ENCODE results near the gene PDE6B. TPM values are rescaled to one million over a fixed set of nuclear protein-coding genes. Genes with fewer than 3 reads are reported as not detected.

PDE6B gene
- total RNA-seq, 1 experiment from 2014 or later: 0.10 TPM

DNA sequence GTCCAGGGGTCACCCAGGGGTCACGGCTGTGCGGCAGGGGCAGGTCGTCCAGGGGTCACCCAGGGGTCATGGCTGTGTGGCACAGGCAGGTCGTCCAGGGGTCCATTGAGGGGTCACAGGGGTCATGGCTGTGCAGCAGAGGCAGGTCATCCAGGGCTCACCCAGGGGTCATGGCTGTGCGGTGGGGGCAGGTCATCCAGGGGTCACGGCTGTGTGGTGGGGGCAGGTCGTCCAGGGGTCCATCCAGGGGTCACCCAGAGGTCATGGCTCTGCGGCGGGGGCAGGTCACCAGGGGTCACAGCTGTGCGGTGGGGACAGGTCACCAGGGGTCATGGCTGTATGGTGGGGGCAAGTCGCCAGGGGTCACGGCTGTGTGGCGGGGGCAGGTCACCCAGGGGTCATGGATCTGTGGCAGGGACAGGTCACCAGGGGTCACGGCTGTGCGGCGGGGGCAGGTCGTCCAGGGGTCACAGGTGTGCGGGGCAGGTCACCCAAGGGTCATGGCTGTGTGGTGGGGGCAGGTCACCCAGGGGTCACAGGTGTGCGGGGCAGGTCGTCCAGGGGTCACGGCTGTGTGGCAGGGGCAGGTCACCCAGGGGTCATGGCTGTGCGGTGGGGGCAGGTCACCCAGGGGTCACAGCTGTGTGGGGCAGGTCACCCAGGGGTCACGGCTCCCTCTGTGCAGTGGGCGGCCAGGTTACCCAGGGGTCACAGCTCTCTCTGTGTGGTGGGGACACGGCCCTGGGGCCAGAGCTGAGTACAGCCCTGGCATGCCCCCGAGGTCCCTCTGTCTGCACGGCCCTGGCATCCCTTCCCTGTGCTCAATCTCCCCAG is 32.7 kb downstream of the PDE6B start:
- DNase-seq: no peak
- H3K4me3 ChIP-seq: no peak overlapping the region
- H3K27me3 ChIP-seq: no peaks in the 10 kb centered on the region
- H3K36me3 ChIP-seq: no peaks in the 10 kb centered on the region
- H3K9me3 ChIP-seq: no peaks in the 10 kb centered on the region

DNA sequence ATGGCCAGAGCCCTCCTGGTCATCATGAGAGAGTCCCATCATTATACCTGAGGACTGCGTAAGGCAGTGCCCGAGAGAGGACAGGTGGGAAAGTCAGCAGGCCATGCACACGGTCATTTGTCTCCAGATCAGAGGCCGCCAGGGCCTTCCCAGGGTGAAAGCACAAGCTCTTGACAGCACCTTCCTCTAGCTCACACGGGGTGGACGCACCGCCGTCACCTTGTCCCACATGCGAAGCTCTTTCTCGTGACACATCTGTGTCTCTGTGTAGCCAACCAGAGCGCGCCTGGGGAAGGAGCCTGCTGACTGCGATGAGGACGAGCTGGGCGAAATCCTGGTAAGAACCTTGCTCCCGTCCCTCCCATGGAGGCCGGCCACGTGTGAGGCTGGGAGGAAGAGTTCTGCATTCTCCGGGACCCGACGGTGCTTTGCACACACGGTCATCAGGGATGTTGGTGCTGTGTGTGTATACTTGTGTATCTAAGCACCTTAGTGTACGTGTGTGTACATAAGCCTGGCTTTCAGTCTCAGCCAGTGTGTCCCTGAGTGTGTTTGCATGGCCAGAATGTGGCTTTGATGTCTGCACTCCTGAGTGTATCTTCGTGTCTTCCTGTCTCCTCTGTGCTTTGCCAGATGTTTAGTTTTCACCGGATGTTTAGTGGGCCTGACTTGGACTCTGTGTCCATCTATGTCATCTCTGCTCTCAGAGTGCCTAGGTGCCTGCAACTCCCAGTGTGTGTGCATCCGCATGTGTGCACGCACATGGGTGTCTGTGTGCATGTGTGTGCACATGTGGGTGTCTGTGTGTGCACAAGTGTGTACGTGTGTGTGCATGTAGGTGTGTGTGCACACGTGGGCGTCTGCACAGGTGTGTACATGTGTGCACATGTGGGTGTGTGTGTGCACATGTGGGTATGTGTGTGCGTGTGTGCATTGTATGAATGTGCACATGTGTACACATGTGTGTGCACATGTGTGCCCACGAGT is 33.6 kb downstream of the PDE6B start:
- Histone ChIP-seq H3K27me3 (no peaks in the 10 kb centered on the region), H3K4me3 (no peak overlapping the region), H3K9me3 (no peaks in the 10 kb centered on the region)

DNA sequence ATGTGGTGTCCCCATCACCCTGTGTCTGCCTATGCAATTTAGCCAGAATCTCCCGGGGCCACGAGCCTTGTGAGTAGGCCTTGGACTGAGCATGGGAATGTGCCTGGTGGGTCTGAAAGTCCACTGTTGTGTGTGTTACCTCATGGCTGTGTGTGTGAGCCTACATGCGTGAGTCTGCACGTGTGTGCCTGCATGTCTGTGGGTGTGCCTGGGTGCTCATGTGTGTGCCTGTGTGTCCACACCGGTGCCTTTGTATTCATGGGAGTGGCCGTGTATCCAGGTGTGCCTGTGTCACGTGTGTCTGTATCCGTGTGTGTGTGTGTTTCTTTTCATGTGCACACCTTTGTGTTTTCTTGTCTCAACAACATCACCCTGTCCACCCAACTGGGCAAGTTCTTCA is 34.5 kb downstream of the PDE6B start:
- no peak for DNase-seq
- H3K27me3 ChIP-seq: no peaks in the 10 kb centered on the region
- H3K9me3 ChIP-seq: no peaks in the 10 kb centered on the region
- no peaks in the 10 kb centered on the region for H3K36me3 ChIP-seq
- no peak overlapping the region for H3K4me3 ChIP-seq

More for the DNA sequence above, 33.6 kb downstream of the PDE6B start:
- H3K36me3 ChIP-seq: no peaks in the 10 kb centered on the region
- DNase-seq: no peak

DNA sequence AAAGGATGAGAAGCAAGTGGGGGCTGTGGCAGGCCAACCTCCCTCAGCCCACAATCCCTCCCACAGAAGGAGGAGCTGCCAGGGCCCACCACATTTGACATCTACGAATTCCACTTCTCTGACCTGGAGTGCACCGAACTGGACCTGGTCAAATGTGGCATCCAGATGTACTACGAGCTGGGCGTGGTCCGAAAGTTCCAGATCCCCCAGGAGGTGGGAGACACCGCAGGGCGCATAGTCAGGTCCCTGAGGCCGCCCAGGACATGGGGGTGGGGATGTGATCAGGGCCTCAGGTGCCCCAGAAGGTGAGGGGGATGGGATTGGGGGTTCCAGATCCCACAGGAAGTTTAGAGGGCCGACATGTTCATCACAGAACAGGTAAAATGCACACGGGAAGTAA is 35.0 kb downstream of the PDE6B start:
- DNase-seq: no peak

DNA sequence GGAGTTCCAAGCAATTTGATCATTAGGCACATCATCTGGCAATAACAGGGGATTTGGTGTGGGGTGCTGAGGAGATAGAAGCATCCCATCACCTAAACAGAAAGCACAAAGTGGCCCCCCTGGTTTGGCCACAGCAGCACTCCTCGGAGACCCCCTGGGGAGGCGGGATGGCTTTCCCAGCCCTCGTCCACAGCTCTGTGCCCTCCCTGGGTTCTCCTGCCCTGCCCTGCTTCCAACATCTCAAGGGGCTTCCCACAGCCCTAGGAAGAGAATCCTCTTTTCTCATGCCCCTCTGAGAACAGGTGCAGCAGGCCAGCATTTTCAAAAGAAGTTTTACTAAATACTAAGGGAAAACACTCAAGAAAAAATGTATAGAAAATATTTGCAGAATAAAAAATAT is 35.9 kb downstream of the PDE6B start:
- Histone ChIP-seq H3K9me3 (no peaks in the 10 kb centered on the region), H3K4me3 (no peak overlapping the region)

More for the DNA sequence above, 35.0 kb downstream of the PDE6B start:
- no peaks in the 10 kb centered on the region for H3K9me3 ChIP-seq
- H3K27me3 ChIP-seq: no peaks in the 10 kb centered on the region
- no peak overlapping the region for H3K4me3 ChIP-seq
- no peaks in the 10 kb centered on the region for H3K36me3 ChIP-seq

DNA sequence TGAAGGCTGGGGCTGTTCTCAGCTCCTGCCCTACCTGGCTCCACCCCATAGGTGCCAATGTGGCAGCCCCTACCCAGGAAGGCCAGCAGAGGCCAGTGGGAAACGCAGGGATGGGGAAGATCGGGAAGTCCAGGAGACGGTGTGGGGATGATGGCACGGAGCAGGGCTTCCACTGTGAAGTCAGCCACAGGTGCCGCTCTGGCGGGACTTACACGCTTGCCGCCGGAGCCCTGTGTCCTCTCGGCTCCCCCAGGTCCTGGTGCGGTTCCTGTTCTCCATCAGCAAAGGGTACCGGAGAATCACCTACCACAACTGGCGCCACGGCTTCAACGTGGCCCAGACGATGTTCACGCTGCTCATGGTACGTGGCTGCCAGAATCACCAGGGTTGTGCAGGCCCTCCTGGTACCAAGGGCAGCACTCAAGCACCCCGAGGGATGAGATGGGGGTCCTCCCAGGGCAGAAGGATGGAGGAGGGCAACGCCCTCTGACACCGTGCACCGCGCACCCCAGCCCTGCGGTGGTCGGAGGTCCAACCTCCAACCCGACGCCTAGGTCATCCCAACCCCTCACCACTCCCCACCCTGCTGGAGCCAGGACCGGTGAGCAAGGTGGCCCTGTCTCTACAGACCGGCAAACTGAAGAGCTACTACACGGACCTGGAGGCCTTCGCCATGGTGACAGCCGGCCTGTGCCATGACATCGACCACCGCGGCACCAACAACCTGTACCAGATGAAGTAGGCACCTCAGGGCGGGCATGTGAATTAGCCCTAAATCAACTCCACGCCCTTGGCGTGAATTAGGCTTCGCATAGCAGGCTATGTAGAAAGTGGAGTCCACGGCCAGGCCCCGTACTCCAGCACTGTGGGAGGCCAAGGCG is 36.7 kb downstream of the PDE6B start:
- no peaks in the 10 kb centered on the region for H3K27me3 ChIP-seq

More for the DNA sequence above, 35.9 kb downstream of the PDE6B start:
- no peak for DNase-seq
- Histone ChIP-seq H3K27me3 (no peaks in the 10 kb centered on the region), H3K36me3 (no peaks in the 10 kb centered on the region)

DNA sequence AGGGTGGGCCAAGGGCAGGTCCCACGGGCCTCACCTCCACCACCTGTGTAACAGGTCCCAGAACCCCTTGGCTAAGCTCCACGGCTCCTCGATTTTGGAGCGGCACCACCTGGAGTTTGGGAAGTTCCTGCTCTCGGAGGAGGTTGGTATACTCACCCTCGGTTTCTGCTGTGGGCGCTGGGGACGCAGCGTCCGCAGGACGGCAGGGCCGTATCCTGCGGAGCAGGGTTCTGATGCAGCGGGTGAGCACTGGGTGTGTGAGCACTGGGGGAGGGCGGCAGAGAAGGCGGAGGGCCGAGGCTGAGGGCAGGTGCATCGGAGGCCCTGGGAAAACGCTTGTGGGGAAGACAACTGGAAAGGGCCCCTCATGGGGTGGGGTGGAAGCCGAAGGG is 37.7 kb downstream of the PDE6B start:
- no peaks in the 10 kb centered on the region for H3K9me3 ChIP-seq
- no peak overlapping the region for H3K4me3 ChIP-seq
- H3K27me3 ChIP-seq: no peaks in the 10 kb centered on the region
- H3K36me3 ChIP-seq: no peaks in the 10 kb centered on the region
- no peak for DNase-seq

More for the DNA sequence above, 36.7 kb downstream of the PDE6B start:
- no peak for DNase-seq
- H3K4me3 ChIP-seq: no peak overlapping the region
- no peaks in the 10 kb centered on the region for H3K36me3 ChIP-seq
- no peaks in the 10 kb centered on the region for H3K9me3 ChIP-seq

DNA sequence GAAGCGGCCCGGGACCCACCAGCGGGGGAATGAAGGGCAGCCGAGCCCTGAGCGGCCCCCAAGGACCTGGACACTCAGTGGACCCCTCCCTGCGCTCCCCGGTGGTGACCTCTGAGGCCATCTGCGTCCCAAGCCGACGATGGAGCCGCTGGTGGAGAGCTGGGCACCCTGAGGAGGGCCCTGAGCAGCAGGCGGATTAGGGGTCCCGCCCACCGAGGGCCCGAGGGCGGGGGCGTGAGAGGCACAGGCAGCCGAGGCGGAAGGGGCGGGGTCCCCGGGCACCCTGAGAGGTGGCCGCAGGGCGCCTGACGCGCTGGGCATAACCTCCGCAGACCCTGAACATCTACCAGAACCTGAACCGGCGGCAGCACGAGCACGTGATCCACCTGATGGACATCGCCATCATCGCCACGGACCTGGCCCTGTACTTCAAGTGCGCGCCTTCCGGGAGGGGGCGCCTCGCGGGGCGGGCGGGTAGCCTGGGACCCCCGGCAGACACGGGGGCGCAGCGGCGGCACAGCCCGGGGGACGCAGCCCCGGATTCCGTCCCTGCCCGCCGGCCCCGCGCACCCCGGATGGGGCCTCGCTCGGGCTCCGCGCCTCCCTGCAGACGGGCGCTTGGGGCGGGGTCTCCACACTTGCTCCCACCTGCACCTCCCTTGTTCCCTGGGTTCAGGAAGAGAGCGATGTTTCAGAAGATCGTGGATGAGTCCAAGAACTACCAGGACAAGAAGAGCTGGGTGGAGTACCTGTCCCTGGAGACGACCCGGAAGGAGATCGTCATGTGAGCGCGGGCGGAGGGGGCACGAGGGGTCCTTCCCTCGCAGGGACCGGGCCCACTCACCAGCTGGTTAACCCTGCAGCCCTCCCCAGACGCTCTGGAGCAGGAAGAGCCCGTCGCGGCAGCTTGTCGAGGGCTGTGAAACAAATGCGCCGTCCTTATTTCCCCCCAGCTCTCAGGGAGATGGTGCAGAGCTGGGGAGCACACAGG is 38.4 kb downstream of the PDE6B start:
- Histone ChIP-seq H3K27me3 (no peaks in the 10 kb centered on the region), H3K4me3 (no peak overlapping the region), H3K9me3 (no peaks in the 10 kb centered on the region), H3K36me3 (no peaks in the 10 kb centered on the region)
- no peak for DNase-seq

DNA sequence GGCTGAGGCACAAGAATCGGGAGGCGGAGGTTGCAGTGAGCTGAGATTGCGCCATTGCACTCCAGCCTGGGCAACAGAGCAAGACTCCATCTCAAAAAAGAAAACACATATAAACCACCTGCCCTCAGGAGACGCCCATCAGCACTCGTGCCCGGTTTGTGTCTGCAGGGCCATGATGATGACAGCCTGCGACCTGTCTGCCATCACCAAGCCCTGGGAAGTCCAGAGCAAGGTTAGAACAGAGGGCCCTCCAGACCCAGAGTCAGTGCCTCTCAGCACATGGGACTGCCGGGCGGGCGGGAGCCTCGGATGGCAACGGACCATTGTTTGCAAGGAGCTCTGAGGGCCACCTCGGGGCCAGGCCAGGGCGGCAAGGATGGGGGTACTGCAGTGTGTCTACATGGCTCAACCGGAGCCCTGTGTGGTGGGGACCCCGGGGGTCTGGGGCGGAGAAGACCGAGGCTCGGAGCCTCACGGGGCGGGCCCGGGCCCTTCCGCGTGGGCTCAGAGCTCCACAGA is 39.4 kb downstream of the PDE6B start:
- no peak overlapping the region for H3K4me3 ChIP-seq
- no peaks in the 10 kb centered on the region for H3K27me3 ChIP-seq
- H3K36me3 ChIP-seq: no peaks in the 10 kb centered on the region
- no peak for DNase-seq
- H3K9me3 ChIP-seq: no peaks in the 10 kb centered on the region

DNA sequence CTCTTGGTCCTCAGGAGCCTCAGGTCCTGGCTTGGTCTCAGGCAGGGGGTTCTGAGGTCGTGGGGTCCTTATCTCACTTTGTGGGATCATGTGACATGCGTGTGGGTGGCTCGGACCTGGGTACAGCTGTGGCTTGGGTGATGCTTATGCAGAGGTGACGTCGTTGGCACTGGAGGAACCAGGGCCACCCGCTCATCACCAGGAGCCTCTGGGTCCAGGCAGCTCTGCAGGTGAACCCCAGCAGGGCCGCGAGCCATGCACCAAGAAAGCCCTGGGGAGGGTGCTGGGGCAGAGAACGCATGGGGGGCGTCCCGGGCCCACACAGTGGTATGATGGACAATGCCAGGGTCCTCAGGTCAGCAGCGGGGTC is 40.0 kb downstream of the PDE6B start:
- Histone ChIP-seq H3K36me3 (no peaks in the 10 kb centered on the region), H3K27me3 (no peaks in the 10 kb centered on the region), H3K4me3 (no peak overlapping the region), H3K9me3 (no peaks in the 10 kb centered on the region)
- DNase-seq: no peak

DNA sequence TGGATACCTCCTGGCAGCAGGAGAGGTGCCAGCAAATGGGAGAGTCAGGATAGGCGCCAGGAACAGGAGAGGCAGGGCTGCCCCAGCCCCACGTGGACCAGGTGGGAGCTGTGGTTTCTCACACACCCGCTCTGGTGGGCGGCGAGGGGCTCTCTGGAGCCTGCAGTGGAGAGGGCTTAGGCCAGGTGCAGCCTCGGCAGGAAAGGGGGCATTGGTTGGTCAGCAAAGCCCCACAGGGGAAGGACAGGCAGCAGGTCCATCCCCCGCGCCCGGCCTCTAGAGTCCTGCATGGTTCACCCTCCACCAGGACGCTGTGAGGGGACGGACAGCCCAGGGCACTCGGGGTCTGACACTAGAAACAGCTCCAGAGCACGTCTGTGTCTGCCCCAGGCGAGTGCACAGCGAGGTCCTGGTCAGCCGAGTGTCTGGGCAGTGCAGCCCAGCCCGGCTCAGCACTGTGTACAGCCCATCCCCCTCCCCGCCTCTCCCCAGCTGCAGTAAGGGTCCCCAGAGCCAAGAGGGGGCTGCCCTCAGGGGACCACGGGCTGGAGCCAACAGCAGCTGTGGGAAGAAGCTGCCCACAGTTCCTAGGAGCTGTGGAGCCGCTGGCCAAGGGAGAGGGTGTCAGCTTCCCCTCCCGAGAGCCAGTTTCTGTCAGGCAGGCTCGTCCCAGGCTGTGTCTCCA is 40.5 kb downstream of the PDE6B start:
- no peaks in the 10 kb centered on the region for H3K27me3 ChIP-seq
- H3K4me3 ChIP-seq: no peak overlapping the region
- H3K36me3 ChIP-seq: no peaks in the 10 kb centered on the region
- no peak for DNase-seq
- no peaks in the 10 kb centered on the region for H3K9me3 ChIP-seq

DNA sequence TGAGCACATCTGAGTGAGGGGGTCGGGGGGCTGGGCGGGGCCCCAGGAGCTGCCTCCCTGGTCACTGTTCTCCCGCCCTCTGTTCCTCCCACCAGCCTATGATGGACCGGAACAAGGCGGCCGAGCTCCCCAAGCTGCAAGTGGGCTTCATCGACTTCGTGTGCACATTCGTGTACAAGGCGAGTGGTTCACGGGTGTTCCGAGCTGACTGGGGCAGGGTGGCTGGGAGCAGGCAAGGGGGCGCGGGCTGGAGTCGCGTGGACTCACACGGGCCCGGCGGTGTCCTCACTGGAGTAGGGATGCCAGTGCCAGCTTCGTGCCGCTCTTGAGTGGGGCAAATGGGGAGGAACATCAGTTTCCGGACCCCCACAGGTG is 41.0 kb downstream of the PDE6B start:
- Histone ChIP-seq H3K9me3 (no peaks in the 10 kb centered on the region), H3K4me3 (no peak overlapping the region), H3K27me3 (no peaks in the 10 kb centered on the region), H3K36me3 (peaks cover 5% of the 10 kb centered on the region; the same call in 1 of the 2 replicates)
- DNase-seq: no peak

DNA sequence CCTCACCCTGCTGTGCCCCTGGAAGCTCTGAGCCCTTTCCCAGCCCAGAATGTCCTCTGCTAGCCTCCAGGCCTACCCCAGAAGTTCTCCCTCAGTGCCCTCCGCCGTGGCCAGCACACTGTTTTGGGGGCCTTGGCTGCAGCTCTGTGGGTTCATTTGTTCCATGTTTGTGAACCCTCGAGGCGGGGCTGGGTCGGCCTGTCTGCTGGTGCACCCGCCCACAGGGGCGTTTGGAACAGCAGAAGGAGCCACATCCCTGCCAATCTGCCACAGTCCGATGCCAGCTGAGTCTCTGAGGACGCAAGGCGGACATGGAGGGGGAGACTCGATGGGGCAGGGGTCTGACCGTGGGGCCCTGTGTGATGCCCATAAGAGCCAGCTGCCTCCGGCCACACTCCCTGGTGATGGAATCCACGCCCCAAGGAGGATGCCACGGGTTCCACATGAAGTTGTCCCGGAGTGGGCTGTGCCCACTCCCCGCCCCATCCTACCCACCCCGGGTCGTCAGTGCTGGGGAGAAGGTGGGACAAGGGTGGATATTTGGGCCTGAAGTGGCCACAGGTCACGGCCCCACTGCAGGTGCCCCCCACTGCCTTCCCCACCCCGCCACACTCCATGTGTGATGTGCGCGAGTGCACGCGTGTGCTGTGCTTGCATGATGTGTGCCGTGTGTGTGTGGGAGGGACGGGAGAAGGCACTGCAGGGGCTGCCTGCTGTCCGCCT is 41.6 kb downstream of the PDE6B start:
- Histone ChIP-seq H3K36me3 (peaks cover 10% of the 10 kb centered on the region; the same call in 1 of the 2 replicates), H3K27me3 (no peaks in the 10 kb centered on the region), H3K4me3 (no peak overlapping the region), H3K9me3 (no peaks in the 10 kb centered on the region)
- no peak for DNase-seq

DNA sequence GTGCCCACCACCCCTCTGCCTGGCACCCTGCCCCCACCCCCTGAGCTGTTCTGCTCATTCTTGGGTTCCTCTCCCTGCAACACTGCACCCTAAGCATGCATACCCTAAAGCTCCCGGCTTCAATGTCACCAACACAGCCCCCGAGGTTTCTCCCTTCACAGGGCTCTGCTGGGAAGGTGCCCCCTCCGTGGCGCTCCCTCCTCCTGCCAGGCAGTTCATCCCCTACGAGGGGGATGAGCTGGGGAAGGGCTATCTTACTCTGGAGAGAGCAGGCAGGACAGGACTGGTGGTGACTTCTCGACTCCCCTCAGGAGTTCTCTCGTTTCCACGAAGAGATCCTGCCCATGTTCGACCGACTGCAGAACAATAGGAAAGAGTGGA is 42.2 kb downstream of the PDE6B start:
- Histone ChIP-seq H3K36me3 (peaks cover 14% of the 10 kb centered on the region), H3K27me3 (no peaks in the 10 kb centered on the region), H3K4me3 (no peak overlapping the region), H3K9me3 (no peaks in the 10 kb centered on the region)
- no peak for DNase-seq

All from MG63 (cell line).